HG02610 (cell line): ENCODE measurements around the gene MAPK10.

Experiments used
- ATAC-seq: cut with Tn5 transposase; IDR thresholded peaks from one replicate; pipeline ENCODE4 v1.9.1; 2021; ENCODE audit warnings: mild to moderate bottlenecking, moderate library complexity; ENCODE audit not compliant: unreplicated experiment

Gene MAPK10

DNA sequence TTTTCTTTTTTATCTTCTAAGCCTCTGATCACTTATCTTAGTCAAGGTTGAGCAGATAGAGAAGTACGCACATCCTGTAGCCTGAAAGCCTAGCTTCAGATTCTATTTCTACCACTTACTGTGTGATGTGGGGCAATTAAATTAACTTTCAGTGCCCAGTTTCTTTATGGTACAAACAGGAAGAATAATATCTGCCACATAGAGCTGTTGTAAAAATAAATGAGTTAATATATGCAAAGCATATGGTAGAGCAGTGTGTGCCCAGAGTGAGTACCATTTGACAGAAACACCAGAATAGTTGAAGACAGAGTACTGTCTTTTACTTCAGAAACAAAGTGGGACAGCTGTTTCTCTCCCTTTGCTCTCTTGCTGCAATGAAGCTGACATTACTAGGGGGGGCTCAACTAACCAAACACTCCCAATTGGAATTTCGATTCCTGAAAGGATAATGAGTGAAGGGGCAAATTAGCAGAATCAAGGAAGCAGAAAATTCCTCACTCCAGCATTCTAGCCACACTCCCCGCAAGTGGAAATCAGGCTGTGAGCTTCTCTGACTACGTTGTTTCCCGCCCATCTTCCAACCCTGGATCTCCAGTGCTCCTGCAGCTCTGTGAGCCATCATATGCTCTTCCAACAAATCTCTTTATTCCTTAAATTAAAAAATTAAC is 80.4 kb downstream of the MAPK10 start:
- no peak for ATAC-seq

DNA sequence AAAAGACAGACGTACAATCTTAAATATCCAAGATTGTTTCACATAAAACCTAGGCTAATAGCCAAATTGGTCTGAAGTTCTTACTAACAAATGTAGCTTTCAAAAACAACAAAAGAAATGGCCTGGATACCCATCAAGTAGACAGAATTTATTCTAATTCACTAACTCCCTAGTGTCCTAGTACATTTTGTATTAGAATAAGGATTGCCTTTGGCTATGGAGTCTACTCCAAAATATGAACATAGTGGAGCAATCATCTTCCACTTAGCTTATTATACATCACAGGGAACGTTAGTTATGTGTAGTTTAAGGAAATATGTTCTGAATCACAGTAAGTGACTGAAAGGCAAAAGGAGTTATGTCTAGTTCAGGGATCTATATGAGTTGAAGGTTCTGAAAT is 81.7 kb downstream of the MAPK10 start:
- no peak for ATAC-seq

DNA sequence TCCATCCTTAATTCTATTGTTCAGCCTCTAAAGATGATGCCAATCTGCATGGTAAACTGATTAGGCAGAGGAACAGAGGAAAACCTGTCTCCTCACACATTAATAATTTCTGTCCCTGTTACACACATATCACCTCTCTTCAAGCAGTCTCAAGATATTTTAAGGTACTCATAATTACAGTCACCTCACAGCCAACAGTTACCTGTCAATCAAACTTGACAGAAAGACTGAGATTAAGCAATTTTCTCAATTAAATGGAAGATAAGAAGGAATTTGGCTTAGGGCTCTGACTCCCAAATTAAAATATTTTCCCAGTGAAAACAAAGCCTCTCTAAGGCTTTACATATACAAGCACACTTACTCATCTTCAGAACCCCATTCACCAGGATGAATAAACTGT is 85.2 kb downstream of the MAPK10 start:
- ATAC-seq = no peak

DNA sequence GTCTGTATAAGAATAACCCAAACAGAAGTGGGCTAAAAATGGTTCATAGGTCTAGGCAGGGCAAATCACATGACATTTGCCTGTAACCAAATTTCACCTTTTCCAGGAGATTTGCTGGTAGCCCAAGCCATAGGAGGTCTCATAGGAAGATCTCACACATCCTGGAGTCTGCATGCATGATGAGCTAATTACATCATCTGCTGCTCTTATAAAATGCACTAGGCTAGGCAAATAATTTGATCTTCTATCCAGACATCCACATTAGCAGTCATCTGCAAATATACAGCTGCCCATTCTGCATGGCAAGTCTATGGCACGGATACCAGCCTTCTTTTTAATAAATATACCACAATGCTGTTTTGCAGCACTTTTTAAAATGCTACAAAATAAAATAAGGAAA is 87.2 kb downstream of the MAPK10 start:
- no peak for ATAC-seq

DNA sequence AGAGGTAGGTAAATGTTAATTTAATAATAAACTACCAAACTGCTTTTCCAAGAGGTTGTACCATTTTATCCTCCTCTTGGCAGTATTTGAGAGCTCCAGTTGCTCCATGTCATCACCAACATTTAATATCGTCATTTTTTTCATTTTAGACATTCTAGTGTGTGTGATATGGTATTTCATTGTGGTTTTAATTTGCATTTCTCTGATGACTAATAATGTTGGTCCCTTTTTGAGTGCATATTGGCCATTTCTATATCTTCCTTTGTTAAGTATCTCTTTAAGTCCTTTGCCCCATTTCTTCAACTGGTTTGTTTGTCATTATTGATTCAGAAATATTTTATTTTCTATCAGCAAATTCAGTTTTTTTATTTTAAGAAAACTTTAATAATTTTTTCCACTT is 88.8 kb downstream of the MAPK10 start:
- no peak for ATAC-seq

DNA sequence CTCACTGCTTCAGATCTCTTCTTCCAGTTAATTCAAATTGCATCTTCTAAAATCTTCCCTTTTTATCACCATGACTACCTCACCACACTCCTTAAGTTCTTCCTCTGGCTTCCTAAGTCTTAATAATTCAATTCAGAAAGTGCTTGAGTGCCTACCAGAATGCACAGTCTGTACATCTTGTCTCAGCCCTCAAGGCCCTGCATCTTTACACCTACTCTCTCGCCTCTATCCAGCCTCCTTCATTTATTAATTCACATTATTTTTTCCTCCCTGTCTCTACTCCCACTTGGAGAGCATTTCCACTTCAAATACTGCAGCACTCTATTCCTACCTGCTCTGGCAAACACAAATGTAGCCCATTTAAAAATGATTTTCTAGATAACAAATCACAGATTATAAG is 90.5 kb downstream of the MAPK10 start:
- no peak for ATAC-seq

DNA sequence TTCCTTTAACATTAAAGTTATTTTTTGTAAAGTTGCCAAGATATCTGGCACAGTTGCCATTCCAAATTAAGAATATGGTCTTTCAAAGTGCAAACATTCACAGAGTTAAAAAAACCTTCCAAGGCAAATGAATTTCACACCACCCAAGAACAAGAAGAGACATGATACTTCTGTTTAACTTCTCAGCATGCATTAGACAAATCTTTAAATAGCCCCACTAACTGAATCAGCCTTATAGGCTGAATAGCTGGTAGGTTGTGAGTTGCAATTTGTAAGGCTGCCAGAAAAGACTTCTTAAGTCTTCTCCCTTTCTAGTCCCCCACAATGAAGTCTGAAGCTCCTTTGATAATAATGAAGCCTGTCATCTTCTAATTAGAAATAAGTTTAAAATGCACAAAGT is 95.6 kb downstream of the MAPK10 start:
- ATAC-seq = no peak

DNA sequence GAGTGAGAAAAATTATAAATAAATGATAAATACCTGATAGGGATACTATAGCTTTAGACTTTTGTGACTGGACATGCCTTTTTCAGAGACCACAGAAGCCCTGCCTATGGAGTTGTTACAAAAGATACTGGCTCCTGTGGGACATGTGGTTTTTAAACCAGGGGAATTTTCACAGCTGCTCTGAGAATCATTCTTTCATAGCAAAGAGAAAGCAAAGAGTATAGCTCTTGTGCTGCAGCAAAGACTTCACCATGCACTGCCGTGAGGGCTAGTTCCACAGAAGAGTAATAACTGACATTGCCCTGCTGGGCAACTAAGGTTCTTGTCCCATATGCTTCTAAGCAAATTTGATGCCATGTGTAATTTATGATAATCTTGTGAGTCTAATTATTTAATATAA is 98.2 kb downstream of the MAPK10 start:
- no peak for ATAC-seq

DNA sequence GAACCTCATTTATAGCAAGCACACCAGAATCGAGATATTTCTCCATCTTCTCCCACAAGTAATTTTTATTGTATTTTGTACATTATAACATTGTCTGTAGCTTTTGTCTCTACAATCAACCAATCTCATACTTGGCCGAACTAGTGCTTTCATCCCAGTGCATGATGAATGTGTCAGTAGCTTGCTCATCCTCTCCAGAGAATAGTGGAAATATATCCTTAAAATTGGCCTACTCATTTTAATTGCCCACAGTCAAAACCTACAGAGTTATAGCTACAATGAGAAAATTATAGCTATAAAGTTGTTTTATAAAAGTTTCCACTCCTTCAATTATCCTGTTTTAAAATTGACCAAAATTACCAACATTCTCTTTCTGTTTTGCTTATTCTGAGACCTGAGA is 103.8 kb downstream of the MAPK10 start:
- ATAC-seq = no peak

DNA sequence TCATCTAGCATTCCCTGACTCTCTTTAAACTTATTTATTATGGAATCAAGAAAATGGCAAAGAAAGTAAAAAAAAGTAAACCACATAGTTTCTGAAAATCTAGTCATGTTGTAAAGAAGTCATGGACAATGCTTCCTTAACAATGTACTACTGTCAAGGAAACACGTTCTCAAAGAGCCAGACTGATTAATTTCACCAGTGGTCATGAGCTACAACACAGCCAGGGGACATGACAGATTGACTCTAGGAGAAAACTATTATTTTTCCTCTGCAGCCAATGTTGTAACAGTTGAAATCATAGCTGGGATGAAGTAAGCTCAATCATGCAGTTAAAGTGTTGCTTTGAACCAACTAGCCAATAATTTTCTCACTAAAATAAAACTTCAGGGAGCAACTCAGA is 109.2 kb downstream of the MAPK10 start:
- no peak for ATAC-seq

DNA sequence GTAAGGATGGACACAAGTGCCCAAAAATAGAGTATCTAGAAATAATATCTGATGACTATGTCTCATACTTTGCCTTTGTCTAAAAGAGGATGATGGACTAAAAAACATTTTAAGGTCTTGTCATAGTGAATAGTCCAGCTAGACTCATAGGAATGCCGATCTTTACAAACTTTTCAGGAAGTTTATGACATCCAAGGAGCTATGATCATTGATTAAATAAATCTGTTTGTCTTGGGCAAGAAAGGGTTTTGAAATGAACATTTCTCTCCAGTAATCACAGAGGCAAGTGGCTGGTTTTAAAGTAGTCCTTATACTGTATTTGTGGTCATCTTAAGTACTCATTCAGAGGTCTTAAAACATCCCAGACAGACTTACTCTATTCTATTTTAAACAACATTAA is 109.8 kb downstream of the MAPK10 start:
- no peak for ATAC-seq

DNA sequence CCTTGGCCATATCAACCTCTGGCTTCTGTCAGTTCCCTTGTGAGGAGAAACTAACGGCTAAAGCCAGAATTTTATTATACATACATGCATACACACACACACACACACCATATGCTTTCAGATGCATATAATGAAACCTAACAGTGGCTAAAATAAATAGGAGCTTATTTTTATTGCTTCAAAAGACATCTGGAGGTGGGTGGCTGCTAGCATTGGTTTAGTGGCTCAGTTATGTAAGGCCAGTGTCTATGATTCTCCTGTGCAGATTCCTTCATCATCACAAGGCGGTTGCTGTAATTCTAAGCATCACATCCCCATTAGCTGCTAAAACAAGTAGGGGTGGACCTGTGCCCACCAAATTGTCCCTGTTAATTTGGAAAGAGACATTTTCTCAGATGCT is 110.8 kb downstream of the MAPK10 start:
- no peak for ATAC-seq

DNA sequence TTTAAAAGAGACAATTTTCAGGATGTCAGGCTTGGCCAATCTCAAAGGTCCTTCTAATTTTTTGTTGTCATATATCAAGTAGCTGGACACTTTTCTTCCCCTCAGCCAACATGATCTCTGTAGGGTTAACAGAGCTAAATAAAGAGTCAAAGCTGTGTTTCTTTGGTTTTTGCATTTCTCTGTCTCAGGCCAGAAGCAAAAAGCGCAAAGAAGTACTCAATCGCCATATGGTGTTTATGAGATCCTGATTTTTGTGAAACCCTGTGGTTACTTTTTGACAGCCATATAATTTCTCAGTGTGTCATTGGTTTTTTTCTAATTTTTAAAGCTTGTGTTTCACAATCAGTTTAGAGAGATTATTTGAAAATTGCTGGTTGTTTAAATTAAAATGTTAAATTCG is 111.9 kb downstream of the MAPK10 start:
- no peak for ATAC-seq

DNA sequence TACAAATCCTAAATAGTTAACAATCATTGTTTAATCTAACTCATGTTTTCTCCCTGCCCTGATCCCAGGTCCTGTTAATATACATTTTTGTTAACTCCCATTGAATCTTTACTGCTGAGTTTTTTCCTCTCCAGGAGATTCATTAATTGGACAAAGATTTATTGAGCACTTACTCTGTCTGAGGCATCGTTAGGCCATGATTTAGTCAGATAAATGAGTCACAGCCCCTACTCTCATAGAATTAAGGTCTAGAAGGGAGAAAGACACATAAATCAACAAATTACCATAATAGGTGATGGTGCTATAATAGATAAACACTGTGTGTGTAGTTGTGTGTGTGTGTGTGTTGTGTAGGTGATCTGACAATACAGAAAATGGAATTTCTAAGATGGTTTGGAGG is 112.5 kb downstream of the MAPK10 start:
- ATAC-seq = no peak

DNA sequence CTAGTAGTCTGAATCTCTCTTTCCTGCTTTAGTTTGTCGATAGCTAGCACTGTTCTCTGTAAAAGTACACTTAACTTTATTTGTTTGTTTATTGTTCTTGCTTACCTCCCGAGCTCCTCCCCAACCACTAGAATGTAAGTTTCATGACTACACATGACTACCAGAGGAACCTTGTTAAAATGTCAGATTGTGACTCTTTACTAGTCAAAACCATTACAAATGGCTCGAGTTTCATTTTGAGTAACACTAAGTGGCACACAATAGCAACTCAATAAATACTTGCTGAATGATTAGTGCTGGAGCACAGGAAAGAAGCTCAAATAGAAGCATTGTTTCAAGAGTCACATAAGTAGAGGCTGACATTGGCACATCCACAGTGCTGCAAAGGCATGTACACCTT is 116.1 kb downstream of the MAPK10 start:
- ATAC-seq = no peak

DNA sequence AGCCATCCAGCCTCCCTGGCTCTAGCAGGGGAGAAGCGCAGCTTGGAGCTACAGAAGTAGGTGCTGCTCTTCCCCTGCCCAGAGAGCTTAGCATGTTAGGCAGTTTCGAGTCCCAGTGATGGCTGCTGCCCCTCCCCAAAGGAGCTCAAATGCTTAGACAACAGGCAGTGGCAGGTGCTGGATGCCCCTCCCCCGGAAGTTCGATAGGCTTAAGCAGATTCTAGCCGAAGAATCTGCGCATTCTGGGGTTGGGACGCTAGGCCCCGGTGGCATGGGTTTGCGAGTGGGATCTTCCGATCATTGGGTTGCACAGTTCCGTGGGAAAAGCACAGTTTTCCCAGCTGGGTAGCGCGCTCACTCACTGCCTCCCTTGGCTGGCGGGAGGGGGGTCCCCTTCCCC is 117.2 kb downstream of the MAPK10 start:
- no peak for ATAC-seq

DNA sequence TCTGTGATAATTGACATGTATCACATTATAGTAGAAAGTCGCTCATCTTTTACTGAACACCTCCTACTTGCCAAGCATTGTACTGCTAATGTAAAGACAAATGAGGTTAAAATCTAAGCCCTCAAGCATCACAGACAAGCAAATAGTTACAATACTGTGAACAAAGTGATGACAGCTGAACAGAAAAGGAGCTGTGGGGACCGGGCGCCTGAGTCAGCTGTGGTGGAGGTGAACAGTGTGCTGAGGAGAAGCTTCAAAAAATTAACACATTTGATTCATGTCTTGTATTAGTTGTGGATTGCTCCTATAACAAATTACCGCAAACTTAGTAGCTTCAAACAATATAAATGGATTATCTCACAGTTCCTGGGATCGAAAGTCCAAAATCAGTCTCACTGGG is 124.3 kb downstream of the MAPK10 start:
- no peak for ATAC-seq

DNA sequence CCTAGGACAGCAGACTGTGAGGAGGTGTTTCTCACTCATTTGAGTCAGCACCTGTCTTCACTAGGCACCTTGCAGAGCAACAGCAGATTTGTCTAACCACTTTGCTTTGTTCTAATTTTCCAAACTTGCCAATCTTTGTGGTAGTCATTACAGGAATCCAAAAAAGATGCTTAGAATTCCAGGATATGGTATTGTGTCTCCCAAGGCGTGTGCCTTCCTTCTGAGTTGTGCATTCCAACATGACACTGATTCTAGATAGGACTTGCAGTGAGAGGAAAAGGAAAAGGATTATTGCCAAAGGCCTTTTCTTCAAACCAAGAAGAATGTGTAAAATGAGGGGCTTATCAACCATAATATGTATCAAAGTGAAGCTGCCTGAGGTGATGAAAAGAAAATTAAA is 126.2 kb downstream of the MAPK10 start:
- ATAC-seq = no peak

DNA sequence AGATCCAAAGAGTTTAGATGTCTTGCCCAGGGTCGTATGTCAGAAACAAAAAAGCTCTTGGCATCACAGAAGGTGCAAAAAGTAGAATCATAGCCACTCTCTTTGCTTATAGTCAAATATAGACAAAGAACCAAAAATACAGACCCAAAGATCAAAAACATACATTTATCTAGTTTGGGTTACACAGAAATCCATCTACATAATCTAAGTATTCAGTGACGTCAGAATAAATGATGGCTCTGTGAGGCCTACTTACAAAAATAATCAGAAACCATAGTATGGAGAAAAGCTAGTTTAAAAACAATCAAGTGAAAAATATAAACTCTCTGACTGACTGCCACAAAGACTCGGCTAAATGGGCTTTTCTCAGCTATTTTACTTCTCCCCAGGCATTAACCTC is 126.8 kb downstream of the MAPK10 start:
- ATAC-seq = no peak

DNA sequence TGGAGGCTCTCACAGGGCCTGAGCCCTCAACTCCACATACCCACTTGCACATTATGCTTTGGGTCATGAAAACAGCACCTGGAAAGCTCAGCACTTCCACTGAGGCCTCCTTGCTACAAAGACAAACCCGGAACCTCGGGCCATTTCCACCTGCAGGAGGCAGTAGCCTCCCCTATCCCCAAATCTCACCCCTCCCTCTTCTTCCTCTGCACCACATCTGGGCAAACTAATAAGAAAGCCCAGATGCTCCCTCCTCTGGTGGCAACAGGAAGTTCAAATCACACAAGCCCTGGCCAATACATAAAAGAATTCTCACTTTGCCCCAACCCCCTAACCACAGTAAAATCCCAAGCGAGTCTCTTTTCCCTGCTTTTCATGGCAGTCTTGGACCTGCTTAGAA is 136.4 kb downstream of the MAPK10 start:
- no peak for ATAC-seq

DNA sequence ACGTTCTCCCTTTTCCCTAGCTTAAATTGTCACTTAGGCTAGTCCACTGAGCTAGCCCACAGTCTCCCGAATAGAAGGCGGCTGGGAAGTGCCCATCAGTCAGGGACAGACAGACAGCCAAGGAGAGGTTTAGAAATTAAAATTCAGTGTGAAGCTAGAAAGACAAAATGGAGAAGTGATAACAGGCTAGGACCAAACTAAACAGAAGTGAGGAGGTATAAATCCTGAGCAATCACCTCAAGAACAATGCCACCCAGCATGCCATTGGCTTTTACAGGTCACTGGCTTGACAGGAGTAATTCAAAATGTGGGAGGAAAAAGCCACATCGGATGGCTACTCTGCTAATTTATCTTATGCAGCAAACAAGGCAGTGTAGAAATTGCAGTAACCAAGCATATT is 138.9 kb downstream of the MAPK10 start:
- ATAC-seq = no peak

DNA sequence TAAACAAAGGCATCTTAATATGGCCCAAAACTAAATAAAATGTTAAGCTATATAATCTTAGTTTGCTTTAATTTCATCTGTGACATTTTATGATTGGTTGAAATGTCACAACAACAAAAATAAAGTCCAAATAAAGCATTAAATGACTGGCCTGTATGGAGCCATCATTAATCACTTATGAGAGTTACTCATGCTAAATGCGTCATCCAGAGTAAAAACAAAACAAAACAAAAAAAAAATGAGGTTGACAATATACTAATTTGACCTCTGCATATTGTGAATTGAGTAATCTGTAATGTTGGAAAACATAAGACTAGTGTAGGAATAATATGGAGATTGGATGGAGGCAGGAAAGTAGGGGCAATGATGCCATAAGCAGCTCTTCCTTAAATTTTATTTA is 139.7 kb downstream of the MAPK10 start:
- no peak for ATAC-seq

DNA sequence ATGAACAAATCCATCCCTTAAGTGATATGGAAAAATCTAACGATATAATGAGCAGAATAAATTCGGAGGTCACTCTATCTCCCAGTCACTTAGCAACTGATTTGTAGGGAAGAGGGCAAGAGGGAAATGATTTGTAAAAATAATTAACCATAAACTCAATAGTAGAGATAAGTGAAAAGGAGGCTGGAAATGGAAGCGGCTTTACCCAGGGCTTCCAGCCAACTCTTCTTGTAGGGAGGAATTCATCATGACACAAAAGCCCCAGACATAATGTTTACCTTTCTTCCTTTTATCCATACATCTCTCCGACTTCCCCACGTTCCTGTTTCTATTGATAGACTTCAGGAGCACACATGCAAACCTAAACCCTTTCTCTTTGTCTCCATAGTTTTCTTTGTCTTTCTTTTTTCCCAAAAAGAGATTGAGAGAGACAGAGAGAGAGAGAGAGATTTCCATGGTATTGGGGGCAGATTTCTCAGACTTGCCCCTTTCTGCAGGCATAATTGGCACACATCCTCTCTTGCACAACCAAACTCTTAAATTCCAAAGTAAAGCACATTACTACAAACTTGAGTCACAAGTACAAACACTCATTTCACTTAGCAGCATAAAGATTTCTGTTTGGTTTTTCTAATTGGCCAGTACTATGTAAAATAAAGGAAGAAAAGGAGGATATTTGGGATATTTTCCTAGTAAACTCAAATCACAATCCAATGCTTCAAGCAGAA is 140.9 kb downstream of the MAPK10 start:
- ATAC-seq = no peak
